NCI-H146 (cell line): ENCODE results near the gene SRL.
A peak's percentile ranks its signal among the peaks of the same experiment; 100 is the strongest.

Source experiments
- DNase-seq: peaks from one replicate; lab custom pipeline; 2025; lab: John Stamatoyannopoulos, UW

Gene SRL

GRCh38 chr16:4241928-4242283, at the start of gene SRL:
SRL (minus strand) TSS chr16:4242080; CDS start chr16:4242067, 13 bp downstream.
- DNase-seq = no peak

- no peak for DNase-seq
Measured at GRCh38 chr16:4290236-4290830, 48.5 kb upstream of the SRL start.

- DNase-seq = peak; percentile 77
Measured at GRCh38 chr16:4288148-4288921, 46.5 kb upstream of the SRL start.

GRCh38 chr16:4285167-4285566, 43.3 kb upstream of the SRL start:
- peak; percentile 48 for DNase-seq

- no peak for DNase-seq
Measured at GRCh38 chr16:4283939-4284338, 42.1 kb upstream of the SRL start.

- DNase-seq = no peak
Measured at GRCh38 chr16:4283441-4283840, 41.6 kb upstream of the SRL start.

GRCh38 chr16:4280625-4281024, 38.7 kb upstream of the SRL start:
- no peak for DNase-seq

GRCh38 chr16:4277987-4278513, 36.2 kb upstream of the SRL start:
- DNase-seq = no peak

GRCh38 chr16:4275861-4276260, 34.0 kb upstream of the SRL start:
- DNase-seq = no peak

- DNase-seq = peak; percentile 74
Measured at GRCh38 chr16:4273858-4274311, 32.0 kb upstream of the SRL start.

- peak; percentile 77 for DNase-seq
Measured at GRCh38 chr16:4272114-4272956, 30.5 kb upstream of the SRL start.

GRCh38 chr16:4271176-4272113, 29.6 kb upstream of the SRL start:
- peak; percentile 97 for DNase-seq

GRCh38 chr16:4270595-4270994, 28.7 kb upstream of the SRL start:
- no peak for DNase-seq

- no peak for DNase-seq
Measured at GRCh38 chr16:4270091-4270490, 28.2 kb upstream of the SRL start.

GRCh38 chr16:4266372-4266771, 24.5 kb upstream of the SRL start:
- no peak for DNase-seq

- DNase-seq = no peak
Measured at GRCh38 chr16:4265676-4266075, 23.8 kb upstream of the SRL start.

- no peak for DNase-seq
Measured at GRCh38 chr16:4264546-4264945, 22.7 kb upstream of the SRL start.

- no peak for DNase-seq
Measured at GRCh38 chr16:4263504-4264436, 21.9 kb upstream of the SRL start.

GRCh38 chr16:4262303-4262835, 20.5 kb upstream of the SRL start:
- DNase-seq = no peak

- DNase-seq = peak; percentile 24
Measured at GRCh38 chr16:4261557-4262172, 19.8 kb upstream of the SRL start.
